IMR-90 (cell line): ENCODE data around the gene SMARCA4. TPM values are rescaled to one million over a fixed set of nuclear protein-coding genes. Genes with fewer than 3 reads are reported as not detected.

Experiments
- ATAC-seq: fragments of 200-7000 bp; cut with Tn5 transposase; 2 replicates; pipeline ENCODE4 v1.9.1; 2020; ENCODE audit warnings: low read depth, mild to moderate bottlenecking, moderate library complexity
- BruUV-seq: library from RNA; stranded (reverse); fragments of 400-500 nt; replicated peaks from 2 replicates; lab custom pipeline; 2021; lab: Mats Ljungman, UMichigan
- CTCF ChIA-PET: fragments of 300-600 bp; formaldehyde crosslinking; extraction: SDS; loops from one replicate; lab custom pipeline; 2021; ENCODE audit warnings: antibody characterized with exemption; lab: Yijun Ruan, JAX
- POLR2A ChIA-PET: fragments of 300-600 bp; sonication (Branson Sonifier 250); formaldehyde crosslinking; loops from one replicate; lab custom pipeline; 2022; ENCODE audit warnings: antibody characterized with exemption; ENCODE audit not compliant: unreplicated experiment; lab: Charles Lee
- DNase-seq: peaks from one replicate; pipeline ENCODE4 v3.0.0; 2013
- H2AFZ ChIP-seq: replicated peaks from 2 replicates; pipeline ENCODE3; 2013; ENCODE audit warnings: low read length, mild to moderate bottlenecking; ENCODE audit not compliant: poor library complexity
- H2AK5ac ChIP-seq: 2 replicates; pipeline ENCODE4 v1.6.1; 2013; ENCODE audit warnings: low read depth, low read length, inconsistent platforms
- H2AK9ac ChIP-seq: replicated peaks from 2 replicates; pipeline ENCODE3; 2013; ENCODE audit warnings: mild to moderate bottlenecking, low read depth, low read length, moderate library complexity; ENCODE audit not compliant: poor library complexity
- H2BK120ac ChIP-seq: 2 replicates; pipeline ENCODE4 v1.6.1; 2013; ENCODE audit warnings: low read depth, low read length, inconsistent platforms
- H2BK15ac ChIP-seq: 3 replicates; pipeline ENCODE4 v1.6.1; 2013; ENCODE audit warnings: low read depth, low read length, inconsistent platforms
- H2BK20ac ChIP-seq: 2 replicates; pipeline ENCODE4 v1.6.1; 2013; ENCODE audit warnings: low read depth, mild to moderate bottlenecking, inconsistent platforms, low read length, moderate library complexity
- H2BK5ac ChIP-seq: 2 replicates; pipeline ENCODE4 v1.6.1; 2013; ENCODE audit warnings: mild to moderate bottlenecking, low read depth, low read length, inconsistent platforms; ENCODE audit not compliant: poor library complexity, severe bottlenecking
- H3K14ac ChIP-seq: replicated peaks from 2 replicates; pipeline ENCODE4 v1.6.1; 2013; ENCODE audit warnings: low read depth, low read length, inconsistent platforms
- H3K18ac ChIP-seq: 2 replicates; pipeline ENCODE4 v1.6.1; 2013; ENCODE audit warnings: low read depth, low read length, control low read depth
- H3K23ac ChIP-seq: 2 replicates; pipeline ENCODE4 v1.6.1; 2013; ENCODE audit warnings: low read depth, low read length, inconsistent platforms
- H3K27ac ChIP-seq: 2 replicates; pipeline ENCODE4 v1.5.1; 2013; ENCODE audit warnings: mild to moderate bottlenecking, control low read depth, low read length; ENCODE audit not compliant: insufficient read depth
- H3K27me3 ChIP-seq: 2 replicates; pipeline ENCODE4 v1.6.1; 2013; ENCODE audit warnings: low read length; ENCODE audit not compliant: control insufficient read depth, insufficient read depth
- H3K36me3 ChIP-seq: 2 replicates; pipeline ENCODE4 v1.6.1; 2013; ENCODE audit warnings: low read length, mixed read lengths; ENCODE audit not compliant: control insufficient read depth, insufficient read depth
- H3K4ac ChIP-seq: 2 replicates; pipeline ENCODE4 v1.6.1; 2013; ENCODE audit warnings: low read depth, low read length, inconsistent platforms
- H3K4me1 ChIP-seq: 2 replicates; pipeline ENCODE4 v1.6.1; 2013; ENCODE audit warnings: low read length, mixed read lengths; ENCODE audit not compliant: control insufficient read depth, insufficient read depth
- H3K4me2 ChIP-seq: 2 replicates; pipeline ENCODE4 v1.6.1; 2013; ENCODE audit warnings: low read depth, mild to moderate bottlenecking, control low read depth, low read length, moderate library complexity
- H3K4me3 ChIP-seq: 2 replicates; pipeline ENCODE4 v1.5.1; 2013; ENCODE audit warnings: low read depth, mild to moderate bottlenecking, control low read depth, low read length, moderate library complexity; ENCODE audit not compliant: insufficient read depth
- H3K56ac ChIP-seq: 2 replicates; pipeline ENCODE4 v1.6.1; 2013; ENCODE audit warnings: low read length, inconsistent platforms; ENCODE audit not compliant: insufficient read depth; ENCODE audit errors: extremely low read depth
- H3K79me1 ChIP-seq, 2 experiments: 2 replicates each; pipeline ENCODE4 v1.6.1; 2013; ENCODE audit warnings: low read length in 2 of 2, inconsistent platforms in 1 of 2, low read depth in 1 of 2
- H3K9ac ChIP-seq: 2 replicates; pipeline ENCODE4 v1.6.1; 2013; ENCODE audit warnings: low read depth, low read length, control low read depth
- H3K9me1 ChIP-seq: 2 replicates; pipeline ENCODE4 v1.6.1; 2013; ENCODE audit warnings: low read length, inconsistent platforms; ENCODE audit not compliant: insufficient read depth
- H3K9me3 ChIP-seq: 2 replicates; pipeline ENCODE4 v1.6.1; 2013; ENCODE audit warnings: low read length; ENCODE audit not compliant: control insufficient read depth, insufficient read depth
- H4K20me1 ChIP-seq: 2 replicates; pipeline ENCODE4 v1.6.1; 2013; ENCODE audit warnings: low read length, inconsistent platforms; ENCODE audit not compliant: insufficient read depth
- H4K5ac ChIP-seq: 2 replicates; pipeline ENCODE4 v1.6.1; 2013; ENCODE audit warnings: mild to moderate bottlenecking, low read depth, low read length, control low read depth
- H4K8ac ChIP-seq, 2 experiments: 2 replicates each; pipeline ENCODE4 v1.6.1; 2013; ENCODE audit warnings: low read depth in 2 of 2, low read length in 2 of 2, control low read depth in 1 of 2, inconsistent platforms in 1 of 2
- H4K91ac ChIP-seq: 2 replicates; pipeline ENCODE4 v1.6.1; 2013; ENCODE audit warnings: low read depth, low read length, inconsistent platforms; ENCODE audit not compliant: insufficient read depth
- BHLHE40 ChIP-seq: fragments of 150-350 bp; IDR thresholded peaks from 2 replicates; pipeline ENCODE4 v1.6.1; 2016; ENCODE audit warnings: mild to moderate bottlenecking, low read depth, low read length
- FOS ChIP-seq: fragments of 150-350 bp; IDR thresholded peaks from 2 replicates; pipeline ENCODE4 v1.6.1; 2016; ENCODE audit warnings: low read depth, low read length
- MAFK ChIP-seq: IDR thresholded peaks from 2 replicates; pipeline ENCODE4 v1.6.1; 2012; ENCODE audit warnings: low read depth, low read length, improper control_type of control experiment
- MAZ ChIP-seq: IDR thresholded peaks from 2 replicates; pipeline ENCODE4 v1.6.1; 2012; ENCODE audit warnings: low read depth, mild to moderate bottlenecking, low read length, improper control_type of control experiment, moderate library complexity, borderline replicate concordance
- MXI1 ChIP-seq: IDR thresholded peaks from 2 replicates; pipeline ENCODE4 v1.6.1; 2012; ENCODE audit warnings: low read depth, mild to moderate bottlenecking, low read length, moderate library complexity, borderline replicate concordance
- WGBS, 2 experiments: methylation state at CpG; one replicate each; pipeline versions ENCODE4 v1.1.5 to v1.1.7; 2013; ENCODE audit warnings: missing lambda C conversion rate in 2 of 2; ENCODE audit not compliant: insufficient read length in 1 of 2; ENCODE audit errors: extremely low coverage in 2 of 2; 5-methylcytosine and 5-hydroxymethylcytosine counted together
- dilution Hi-C: fragments of 300-500 bp; cut with HindIII; formaldehyde crosslinking; loops from one replicate; pipeline ENCODE4 v1.14.3; 2018; ENCODE audit warnings: low sequenced_read_pairs; ENCODE audit not compliant: unreplicated experiment
- in situ Hi-C: fragments of 300-500 bp; cut with MboI; formaldehyde crosslinking; loops from 3 replicates; pipeline ENCODE4 v1.14.3; 2019; ENCODE audit warnings: low sequenced_read_pairs, inconsistent platforms, mixed read lengths
- intact Hi-C: fragments of 100-400 bp; cut with micrococcal nuclease; formaldehyde crosslinking; loops from 2 replicates; pipeline ENCODE4 v1.10.0; 2022
- polyA plus RNA-seq, 3 experiments: library from polyadenylated mRNA; depleted of rRNA; stranded (reverse); fragments of >200 nt; gene quantifications; 2 replicates each; pipeline ENCODE4 v1.2.3, GENCODE V29; 2012; ENCODE audit warnings: low replicate concordance in 1 of 3
- total RNA-seq: library from RNA; depleted of rRNA; stranded (reverse); fragments of >200 nt; gene quantifications from 2 replicates; pipeline ENCODE4 v1.2.3, GENCODE V29; 2012
- TF ChIP-seq, protein P1 (sequence below): fragments of 150-350 bp; IDR thresholded peaks from 2 replicates; pipeline ENCODE4 v1.6.1; 2016; ENCODE audit warnings: low read depth, mild to moderate bottlenecking, low read length, moderate library complexity, borderline replicate concordance

The SMARCA4 gene
- total and polyA plus RNA-seq, 2 of the 4 experiments (the other 2 are of a cell fraction), result 41.4 to 85.6 TPM

DNA sequence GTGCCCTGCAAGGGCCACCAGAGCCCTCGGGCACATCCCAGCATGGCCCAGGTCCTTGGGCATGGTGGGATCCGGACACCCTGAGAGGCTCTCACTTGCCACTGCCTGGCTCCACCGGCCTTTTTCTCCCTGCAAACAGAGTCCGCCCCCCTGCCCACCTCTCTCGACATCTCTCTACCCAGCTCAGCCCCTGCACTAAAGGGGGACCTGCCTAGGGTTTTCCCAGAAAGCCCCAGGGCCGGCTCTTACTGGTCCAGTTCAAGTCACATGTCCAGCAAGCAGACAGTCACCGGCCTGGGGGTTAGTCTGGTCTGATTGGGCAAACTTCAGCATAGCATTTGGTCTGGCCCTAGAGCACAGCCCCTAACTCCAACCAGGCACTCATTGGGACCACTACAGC, 52.9 kb downstream of the SMARCA4 start:
- Histone ChIP-seq H3K79me1 (peaks cover 4 to 6% of the 10 kb centered on the region in 2 experiments; a peak in 2 of 4 replicates), H2BK20ac (no peak overlapping the region), H2AK5ac (no peak overlapping the region), H3K27ac (no peak overlapping the region), H4K8ac (no peak overlapping the region), H4K20me1 (peaks cover 10% of the 10 kb centered on the region; the same call in 1 of the 2 replicates), H2BK15ac (no peak overlapping the region), H2AK9ac (no peak overlapping the region), H3K18ac (no peak overlapping the region), H3K4me1 (no peaks in the 10 kb centered on the region), H4K5ac (no peak overlapping the region), H2BK5ac (no peak overlapping the region), H3K56ac (no peak overlapping the region), H4K91ac (no peak overlapping the region), H3K9me3 (no peaks in the 10 kb centered on the region), H2BK120ac (no peak overlapping the region), H3K4me2 (no peak overlapping the region), H3K14ac (no peak overlapping the region), H2AFZ (no peak overlapping the region), H3K27me3 (no peaks in the 10 kb centered on the region), H3K4ac (no peak overlapping the region), H3K9ac (no peak overlapping the region), H3K4me3 (no peak overlapping the region), H3K9me1 (no peaks in the 10 kb centered on the region), H3K23ac (no peak overlapping the region), H3K36me3 (peaks cover 78% of the 10 kb centered on the region)
- DNase-seq (no peak), ATAC-seq (no peak)
- no CpG with 5 or more reads among the region's 7 CpGs for WGBS, 2 experiments
- no TSS peak for BruUV-seq
- dilution Hi-C loops, result no loop called here
- ChIA-PET POLR2A (no interaction called here), CTCF (no interaction called here)
- intact Hi-C loops, result no loop called here
- in situ Hi-C loops, result no loop called here
- no peak for TF ChIP-seq MAFK
- no peak for TF ChIP-seq MXI1
- TF ChIP-seq, protein P1, sequence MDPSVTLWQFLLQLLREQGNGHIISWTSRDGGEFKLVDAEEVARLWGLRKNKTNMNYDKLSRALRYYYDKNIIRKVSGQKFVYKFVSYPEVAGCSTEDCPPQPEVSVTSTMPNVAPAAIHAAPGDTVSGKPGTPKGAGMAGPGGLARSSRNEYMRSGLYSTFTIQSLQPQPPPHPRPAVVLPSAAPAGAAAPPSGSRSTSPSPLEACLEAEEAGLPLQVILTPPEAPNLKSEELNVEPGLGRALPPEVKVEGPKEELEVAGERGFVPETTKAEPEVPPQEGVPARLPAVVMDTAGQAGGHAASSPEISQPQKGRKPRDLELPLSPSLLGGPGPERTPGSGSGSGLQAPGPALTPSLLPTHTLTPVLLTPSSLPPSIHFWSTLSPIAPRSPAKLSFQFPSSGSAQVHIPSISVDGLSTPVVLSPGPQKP, result no peak
- no peak for TF ChIP-seq MAZ
- TF ChIP-seq FOS, result no peak
- TF ChIP-seq BHLHE40, result no peak
